GM19351 (cell line): ENCODE results near the gene FIBCD1.
A peak's percentile ranks its signal among the peaks of the same experiment; 100 is the strongest.

Experiments
- ATAC-seq: cut with Tn5 transposase; IDR thresholded peaks from one replicate; pipeline ENCODE4 v1.9.1; 2021; ENCODE audit warnings: mild to moderate bottlenecking, moderate library complexity; ENCODE audit not compliant: unreplicated experiment

FIBCD1 gene

DNA sequence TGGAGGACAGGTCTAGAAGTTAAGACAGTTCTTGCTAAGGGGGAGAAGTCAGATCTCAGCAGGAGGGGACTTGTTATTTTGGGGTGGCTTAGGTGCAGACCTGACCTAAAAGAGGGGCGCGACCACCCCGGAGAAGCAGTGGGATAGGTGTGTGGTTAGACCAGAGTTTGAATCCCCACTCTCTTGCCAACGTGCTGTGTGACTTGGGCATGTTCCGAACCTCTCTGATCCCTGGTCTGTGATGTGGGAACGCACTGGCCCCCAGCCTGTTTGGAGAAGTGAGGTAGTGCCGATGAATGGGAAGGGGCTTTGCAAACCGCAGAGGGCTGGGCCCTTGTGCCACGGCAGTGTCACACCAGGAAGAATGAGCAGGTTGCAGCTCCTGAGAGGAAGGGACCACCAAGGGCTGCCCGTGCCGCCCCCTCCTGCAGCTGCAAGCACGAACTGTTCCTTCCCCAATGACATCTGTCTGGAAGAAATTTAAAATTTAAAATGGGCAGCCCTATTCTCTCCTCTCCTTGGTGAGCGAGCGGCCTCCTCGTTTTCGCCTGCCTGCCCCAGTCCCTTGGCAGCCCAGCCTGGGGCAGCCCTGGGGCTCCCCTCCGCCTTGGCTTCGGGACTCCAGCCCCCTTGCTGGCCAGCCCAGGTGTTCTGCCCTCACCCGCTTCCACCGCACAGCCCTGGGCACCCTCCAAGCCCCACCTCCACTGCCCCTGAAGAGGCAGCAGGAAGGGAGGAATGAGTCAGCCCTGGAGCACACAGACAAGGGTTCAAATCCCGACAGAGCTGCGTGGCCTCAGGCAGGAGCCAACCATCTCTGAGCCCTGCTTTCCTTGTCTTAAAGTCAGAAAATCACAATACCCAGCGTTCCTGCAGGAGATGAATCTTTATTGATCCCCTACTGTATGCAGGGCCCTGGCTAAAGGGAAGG lies 1.6 kb downstream of the FIBCD1 start:
- no peak for ATAC-seq

DNA sequence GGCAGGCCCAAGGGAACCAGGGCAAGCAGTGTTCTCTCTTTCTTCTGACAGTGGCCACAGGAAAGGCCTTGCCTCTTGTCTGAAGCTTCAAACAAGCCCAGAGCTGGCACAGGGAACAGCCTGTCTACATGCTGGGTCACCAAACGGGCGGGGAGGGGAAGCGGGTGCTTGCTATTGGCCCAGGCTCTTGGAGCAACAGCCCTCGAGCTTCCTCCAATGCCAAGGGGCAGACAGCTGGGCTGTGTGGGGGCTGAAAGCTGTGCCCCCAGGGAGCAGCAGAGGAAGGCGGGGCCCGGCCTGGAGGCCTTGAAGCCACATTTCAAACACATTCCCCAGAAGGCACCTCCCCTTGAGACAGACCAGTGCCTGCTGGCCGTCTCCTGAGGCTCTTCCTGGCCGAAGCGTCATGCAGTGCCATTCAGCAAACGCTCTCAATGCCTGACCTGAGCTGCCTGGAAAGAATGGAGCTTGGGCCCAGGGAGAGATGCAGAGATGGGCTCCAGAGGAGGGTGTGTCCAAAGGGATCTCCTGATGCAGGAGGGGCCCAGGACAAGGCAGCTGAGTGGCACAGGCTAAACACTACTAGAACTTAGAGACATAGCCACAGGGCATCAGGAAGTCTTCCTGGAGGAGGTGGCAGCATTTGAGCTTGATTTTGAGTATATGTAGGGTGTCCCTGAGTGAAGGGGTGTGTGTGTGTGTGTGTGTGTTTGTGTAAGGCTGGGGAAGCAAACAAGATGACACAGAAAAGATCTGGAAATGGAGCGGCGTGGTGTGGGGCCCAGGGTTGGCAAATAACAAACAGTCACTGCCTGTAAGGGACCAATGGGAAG lies 2.5 kb downstream of the FIBCD1 start:
- ATAC-seq = no peak

DNA sequence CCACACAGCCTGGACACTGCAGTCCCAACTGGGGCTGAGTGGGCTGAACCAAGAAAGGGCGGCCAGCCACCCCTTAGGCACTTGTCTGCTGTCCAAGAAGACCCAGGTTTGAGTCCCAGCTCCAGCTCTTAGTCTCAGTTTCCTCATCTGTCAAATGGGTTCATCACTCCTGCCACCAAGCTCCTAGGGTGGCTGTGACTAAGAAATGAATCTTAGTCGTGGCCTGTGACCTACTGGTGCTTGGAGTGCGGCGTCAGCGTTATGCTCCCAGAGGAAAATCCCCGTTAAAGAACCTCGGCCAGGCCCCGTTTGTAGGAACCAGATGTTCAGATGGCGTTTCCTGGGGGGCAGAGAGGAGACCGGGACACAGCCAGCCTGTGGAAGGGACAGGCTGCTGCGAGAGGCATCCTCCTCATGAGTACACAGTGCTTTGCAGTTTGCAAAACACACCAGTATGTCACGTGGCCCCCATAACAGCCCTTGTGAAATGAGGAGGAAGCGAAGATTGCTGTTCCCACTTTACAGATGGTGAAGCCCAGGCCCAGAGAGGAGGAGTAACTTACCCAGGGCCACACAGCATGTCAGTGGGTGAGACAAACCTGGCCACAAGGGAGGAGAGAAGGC lies 3.3 kb downstream of the FIBCD1 start:
- ATAC-seq = no peak

GRCh38 chr9:130934702-130935647 lies 4.1 kb downstream of the FIBCD1 start:
- ATAC-seq = no peak

GRCh38 chr9:130934246-130934645 lies 4.8 kb downstream of the FIBCD1 start:
- ATAC-seq = no peak

DNA sequence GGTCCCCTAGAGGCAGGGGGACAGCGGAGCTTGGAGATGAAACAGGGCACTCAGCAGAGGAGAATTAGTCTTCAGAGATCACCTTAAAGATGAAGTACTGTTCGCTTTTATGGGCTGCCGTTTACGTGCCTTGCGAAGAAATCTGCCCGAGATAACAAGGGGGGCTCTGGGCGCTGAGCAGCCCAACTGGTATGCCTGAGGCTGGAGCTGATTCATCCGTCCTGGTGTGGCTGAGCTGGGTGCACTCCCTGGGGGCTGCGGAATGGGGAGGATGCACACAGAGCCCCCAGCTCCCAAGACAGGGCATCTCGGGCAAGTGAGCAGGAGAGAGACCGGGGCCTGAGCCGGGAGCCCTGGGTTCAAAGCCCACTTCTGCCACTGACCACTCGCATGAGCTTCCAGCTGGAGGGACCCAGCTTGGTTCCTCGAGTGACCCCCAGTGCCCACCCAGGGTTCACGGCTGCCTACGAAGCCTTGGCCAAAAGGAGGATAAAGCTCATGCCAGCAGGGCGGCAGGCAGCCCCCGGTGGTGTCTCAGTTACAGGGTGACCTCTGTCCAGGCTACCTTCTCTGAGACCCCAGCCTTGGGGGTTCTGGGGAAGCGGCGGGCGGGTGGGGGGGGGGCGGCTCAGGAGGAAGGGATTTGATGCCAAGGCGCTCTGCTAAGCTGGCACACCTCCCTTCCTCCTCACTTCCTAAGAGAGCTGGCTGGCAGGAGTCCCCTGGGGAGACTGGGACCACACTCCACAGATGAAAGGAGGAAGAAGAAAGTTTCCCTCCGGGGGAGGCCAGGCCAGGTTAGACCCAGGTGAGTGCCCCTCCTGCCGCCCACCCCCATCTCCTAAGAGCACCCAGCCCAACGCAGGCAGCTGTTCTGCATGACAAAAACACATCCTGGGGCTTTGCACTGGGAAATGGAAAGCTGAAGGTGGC lies 5.7 kb downstream of the FIBCD1 start:
- no peak for ATAC-seq

GRCh38 chr9:130932255-130933079 lies 6.6 kb downstream of the FIBCD1 start:
- ATAC-seq = no peak

DNA sequence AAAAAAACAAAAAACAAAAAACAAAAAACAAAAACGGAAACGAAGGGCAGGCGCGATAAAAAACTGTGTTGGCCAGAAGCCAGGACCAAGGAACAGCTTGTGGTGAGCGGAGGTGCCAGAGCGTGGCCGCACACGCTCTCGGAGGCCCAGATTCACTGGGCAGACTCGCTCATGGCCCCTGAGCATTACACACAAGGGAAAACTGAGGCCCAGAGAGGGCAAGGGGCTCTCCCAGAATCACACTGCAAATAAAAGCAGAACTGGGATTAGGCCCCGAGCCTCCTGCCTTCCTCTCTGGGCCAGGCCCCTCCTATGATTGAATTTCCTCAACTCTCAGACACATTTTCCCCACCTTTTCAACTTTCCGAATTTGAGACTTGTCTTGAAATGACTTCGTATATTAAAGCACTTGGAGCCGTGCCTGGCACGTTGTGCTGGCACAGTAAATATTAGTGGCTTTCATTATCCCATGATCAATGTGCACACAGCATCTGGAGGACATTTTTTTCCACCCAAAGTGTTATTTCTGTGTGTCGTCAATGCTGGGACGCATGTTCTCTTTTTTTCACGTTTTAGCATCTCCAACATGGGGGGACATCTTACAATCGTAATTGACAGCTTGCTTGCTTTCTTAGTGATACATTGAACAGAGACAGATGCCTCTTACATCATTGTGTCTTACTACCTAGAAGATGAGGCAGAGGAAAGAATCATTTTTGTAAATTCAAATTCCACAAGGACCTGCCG lies 7.4 kb downstream of the FIBCD1 start:
- peak; percentile 50 for ATAC-seq

DNA sequence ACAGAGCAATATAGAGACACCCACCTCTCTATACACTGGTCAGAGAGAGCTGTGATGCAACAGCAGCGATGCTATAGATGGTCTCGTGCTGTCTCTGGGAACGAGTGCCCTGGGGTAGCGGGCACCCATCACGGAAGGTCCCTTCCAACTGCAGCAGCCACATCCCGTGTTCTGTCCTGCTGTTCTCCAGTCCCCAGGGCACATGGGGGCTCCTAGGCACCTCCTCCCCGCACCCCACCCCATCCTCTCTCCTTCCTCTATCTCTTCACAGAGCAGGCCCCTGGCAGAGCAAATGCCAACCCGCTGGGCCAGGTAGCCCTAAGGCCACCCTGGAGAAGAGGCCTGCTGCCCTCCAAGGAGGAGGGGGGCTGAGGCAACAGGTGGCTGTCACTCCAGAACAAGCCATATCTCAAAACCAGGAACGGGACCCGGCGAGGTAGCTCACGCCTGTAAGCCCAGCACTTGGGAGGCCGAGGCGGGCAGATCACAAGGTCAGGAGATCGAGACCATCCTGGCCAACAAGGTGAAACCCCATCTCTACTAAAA lies 8.2 kb downstream of the FIBCD1 start:
- no peak for ATAC-seq

- no peak for ATAC-seq
Observed at GRCh38 chr9:130930132-130930803, 8.8 kb downstream of the FIBCD1 start.

DNA sequence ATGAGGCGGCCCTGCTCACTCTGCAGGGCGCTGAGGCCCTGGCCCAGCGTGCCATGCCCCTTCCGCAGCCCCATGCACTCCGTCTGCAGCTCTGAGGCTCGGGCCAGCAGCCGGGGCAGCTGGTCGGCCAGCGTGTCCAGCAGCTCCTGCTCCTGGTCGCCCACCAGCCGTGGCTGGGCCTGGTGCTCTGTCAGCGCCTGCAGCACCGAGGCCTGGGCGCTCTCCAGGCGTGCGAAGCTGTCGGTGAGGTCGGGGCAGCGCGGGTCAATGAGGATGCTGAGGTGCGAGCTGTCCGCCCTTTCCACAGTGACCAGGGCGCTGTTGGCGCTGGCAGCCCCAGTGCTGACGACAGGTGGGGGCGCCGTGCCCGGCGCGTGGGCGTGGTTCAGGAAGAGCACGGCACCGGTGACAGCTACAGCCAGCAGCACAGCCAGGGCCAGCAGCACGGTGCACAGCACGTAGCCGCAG lies 9.4 kb downstream of the FIBCD1 start:
- no peak for ATAC-seq

DNA sequence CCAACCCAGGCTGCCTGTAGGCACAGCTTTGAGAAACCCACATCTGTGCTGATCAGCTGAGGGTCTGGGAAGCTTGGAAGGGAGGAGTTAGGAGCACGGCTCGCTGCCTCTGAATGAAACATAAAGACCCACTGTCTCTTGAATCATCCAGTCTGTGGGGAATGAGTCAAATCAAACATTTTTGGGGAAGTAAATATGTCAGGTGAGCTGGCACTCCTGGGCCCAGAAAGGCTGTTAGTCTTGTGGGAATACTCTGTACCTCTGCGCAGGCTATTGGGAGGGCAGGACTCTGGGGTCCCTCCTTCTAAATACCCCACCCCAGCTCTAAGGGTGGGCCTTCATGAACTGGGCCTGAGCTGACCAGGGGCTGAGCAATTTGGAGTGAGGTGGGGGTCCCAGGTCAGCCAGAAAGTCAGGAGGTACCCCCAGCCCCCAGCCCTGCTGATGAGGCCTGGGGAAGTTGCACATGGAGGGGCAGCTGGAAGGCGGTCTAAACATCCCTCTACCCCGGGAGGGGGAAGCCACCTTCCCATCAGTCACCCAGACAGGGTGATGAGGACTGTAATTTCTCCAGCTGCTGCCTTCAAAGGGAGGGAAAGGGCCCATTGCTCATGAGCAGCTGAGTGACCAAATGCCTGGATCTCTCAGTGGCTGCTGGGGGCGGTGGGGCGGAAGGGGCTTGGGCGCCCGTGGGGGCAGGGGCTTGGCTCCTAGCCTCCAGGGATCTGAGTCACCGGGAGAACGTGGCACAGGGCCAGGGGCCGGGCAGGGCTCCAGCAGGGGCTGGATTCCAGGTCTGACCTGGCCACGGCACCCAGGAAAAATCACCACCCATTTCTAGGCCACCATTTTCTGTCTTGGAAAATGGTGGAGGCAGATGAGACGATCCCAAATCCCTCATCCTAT lies 10.8 kb downstream of the FIBCD1 start:
- peak; percentile 43 for ATAC-seq

DNA sequence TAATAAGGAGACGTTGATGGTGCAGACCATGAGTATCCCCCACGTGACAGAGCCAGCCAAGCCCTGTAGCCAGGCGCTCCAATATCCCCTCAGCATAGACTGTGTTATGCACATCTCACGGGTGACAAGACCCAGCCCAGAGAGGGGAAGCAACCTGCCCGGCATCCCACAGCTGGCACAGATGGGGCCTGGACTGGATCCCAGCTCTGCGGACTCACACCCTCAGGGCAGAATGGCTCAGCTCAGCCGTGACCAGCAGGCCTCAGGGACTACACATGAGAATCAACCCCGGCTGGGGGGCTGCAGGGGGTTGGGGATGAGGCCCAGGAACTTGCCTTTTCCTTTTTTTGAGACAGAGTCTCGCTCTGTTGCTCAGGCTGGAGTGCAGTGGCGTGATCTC lies 11.7 kb downstream of the FIBCD1 start:
- no peak for ATAC-seq

DNA sequence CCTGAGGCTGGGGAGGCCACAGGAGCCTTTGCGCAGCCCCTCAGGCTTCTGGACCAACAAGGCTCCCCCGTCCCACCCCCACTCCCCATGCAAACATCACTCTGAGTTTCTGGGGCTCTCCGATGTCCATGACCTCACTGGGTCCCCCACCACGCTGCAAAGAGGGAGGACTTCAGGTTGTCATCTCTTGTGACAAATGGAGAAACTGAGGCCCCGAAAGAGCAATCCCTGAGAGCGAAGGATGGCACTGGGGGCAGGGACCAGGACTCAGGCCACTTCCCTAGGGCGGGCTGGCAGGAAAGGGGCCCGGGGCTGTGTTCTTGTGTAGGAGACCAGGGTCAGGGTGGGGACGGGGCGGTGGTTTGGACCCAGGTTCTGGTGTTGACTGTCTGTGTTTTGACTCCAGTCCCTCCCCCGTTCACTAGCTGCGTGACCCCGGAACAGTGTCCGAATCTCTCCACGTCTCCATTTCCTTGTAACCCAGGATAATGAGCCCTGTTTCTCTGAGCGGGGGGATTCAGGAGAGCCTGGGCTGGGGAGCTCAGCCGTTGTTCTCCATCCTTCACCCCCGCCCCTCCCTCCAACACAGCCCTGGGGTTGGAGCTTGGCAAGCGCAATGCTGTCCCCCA lies 13.9 kb downstream of the FIBCD1 start:
- no peak for ATAC-seq

DNA sequence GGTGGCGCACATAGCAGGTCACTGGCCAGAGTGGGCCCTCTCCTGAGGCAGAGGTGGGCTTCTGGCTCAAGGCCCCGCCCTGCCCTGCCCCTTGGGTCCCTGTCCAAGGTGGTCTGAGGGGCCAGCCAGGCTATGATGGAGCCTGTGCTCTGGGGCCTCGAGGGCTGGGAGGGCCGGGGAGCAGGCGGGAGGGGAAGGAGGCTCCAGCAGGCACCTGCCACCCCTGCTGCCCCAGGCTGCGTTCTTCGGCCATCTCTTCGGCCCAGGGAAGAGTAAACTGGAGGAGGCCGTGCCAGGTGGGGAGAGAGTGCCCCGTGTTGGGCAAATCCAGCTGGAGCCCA lies 14.6 kb downstream of the FIBCD1 start:
- ATAC-seq = no peak
